Osteoblast (primary cell): ENCODE data around the gene FBXL14. TPM values are rescaled to one million over a fixed set of nuclear protein-coding genes. Genes with fewer than 3 reads are reported as not detected.

Source experiments
- DNase-seq: peaks from one replicate; pipeline ENCODE4 v3.0.0; 2011; ENCODE audit warnings: low spot score, mixed read lengths; ENCODE audit not compliant: insufficient read length; ENCODE audit errors: missing footprints
- H2AFZ ChIP-seq: 2 replicates; pipeline ENCODE4 v1.6.0; 2011; ENCODE audit warnings: mild to moderate bottlenecking, low read length
- H3K27ac ChIP-seq: 2 replicates; pipeline ENCODE4 v1.5.1; 2011; ENCODE audit warnings: mild to moderate bottlenecking, low read depth, low read length, moderate library complexity
- H3K27me3 ChIP-seq: 2 replicates; pipeline ENCODE4 v1.6.0; 2012; ENCODE audit warnings: mild to moderate bottlenecking, control low read depth, inconsistent platforms, low read length, moderate library complexity; ENCODE audit not compliant: insufficient read depth
- H3K36me3 ChIP-seq: 2 replicates; pipeline ENCODE4 v1.5.1; 2011; ENCODE audit warnings: mild to moderate bottlenecking, low read length, control low read depth, moderate library complexity; ENCODE audit not compliant: insufficient read depth
- H3K4me1 ChIP-seq: 2 replicates; pipeline ENCODE4 v1.5.1; 2011; ENCODE audit warnings: mild to moderate bottlenecking, low read length, control low read depth, moderate library complexity; ENCODE audit not compliant: insufficient read depth
- H3K4me2 ChIP-seq: 2 replicates; pipeline ENCODE4 v1.6.0; 2011; ENCODE audit warnings: mild to moderate bottlenecking, low read length; ENCODE audit not compliant: insufficient read depth
- H3K4me3 ChIP-seq: fragments of 200-600 bp; sonication (generic); 3 replicates; pipeline ENCODE4 v1.5.1; 2012; ENCODE audit warnings: mild to moderate bottlenecking, low read length, inconsistent platforms; ENCODE audit not compliant: insufficient read depth
- H3K79me2 ChIP-seq: 2 replicates; pipeline ENCODE4 v1.6.0; 2012; ENCODE audit warnings: mild to moderate bottlenecking, low read length, control low read depth, inconsistent platforms; ENCODE audit not compliant: insufficient read depth
- H3K9me3 ChIP-seq: 2 replicates; pipeline ENCODE4 v1.5.1; 2011; ENCODE audit warnings: low read depth, low read length, control low read depth
- H4K20me1 ChIP-seq: 2 replicates; pipeline ENCODE4 v1.6.0; 2012; ENCODE audit warnings: mild to moderate bottlenecking, low read length, control low read depth; ENCODE audit not compliant: insufficient read depth
- CTCF ChIP-seq: IDR thresholded peaks from 2 replicates; pipeline ENCODE4 v1.5.1; 2011; ENCODE audit warnings: mild to moderate bottlenecking, low read depth, low read length, moderate library complexity; ENCODE audit errors: extremely low read depth
- total RNA-seq: library from RNA; depleted of rRNA; stranded (reverse); fragments of >200 nt; gene quantifications from 2 replicates; pipeline ENCODE4 v1.2.3, GENCODE V29; 2012

Gene FBXL14
- total RNA-seq, 1 donor = 9.8 TPM

GRCh38 chr12:1517007-1517406, 77.4 kb downstream of the FBXL14 start:
- H3K4me3 ChIP-seq = peak overlapping the region; percentile 27
- peak; percentile 73 for DNase-seq
- no peaks in the 10 kb centered on the region for H3K9me3 ChIP-seq
- peak overlapping the region; percentile 70 for H3K27ac ChIP-seq
- H3K79me2 ChIP-seq = no peaks in the 10 kb centered on the region
- H4K20me1 ChIP-seq = no peaks in the 10 kb centered on the region
- H3K36me3 ChIP-seq = no peaks in the 10 kb centered on the region
- peak overlapping the region; percentile 40 for H3K4me2 ChIP-seq
- H2AFZ ChIP-seq = no peak overlapping the region
- H3K27me3 ChIP-seq = no peaks in the 10 kb centered on the region
- peaks cover 26% of the 10 kb centered on the region for H3K4me1 ChIP-seq
- TF ChIP-seq CTCF = peak; percentile 42

Other genes with a start within 250 kb of the FBXL14 start
- 59.0 and 71.0 TPM in 2 replicates for gene WNT5B, start 34.6 kb upstream of the FBXL14 start, total RNA-seq
- gene ADIPOR2, start 96.5 kb upstream of the FBXL14 start, total RNA-seq = 32.2 and 33.0 TPM in 2 replicates
- not detected in 2 replicates for gene LRTM2, start 226.0 kb upstream of the FBXL14 start, total RNA-seq